Fibroblast of skin of left biceps (primary cell): ENCODE results near the gene FAM78A.

Experiments used
- DNase-seq, 2 experiments: peaks; one replicate each; pipeline ENCODE4 v3.0.0-alpha.2; 2013; ENCODE audit warnings: low read depth in 2 of 2

The FAM78A gene, protein sequence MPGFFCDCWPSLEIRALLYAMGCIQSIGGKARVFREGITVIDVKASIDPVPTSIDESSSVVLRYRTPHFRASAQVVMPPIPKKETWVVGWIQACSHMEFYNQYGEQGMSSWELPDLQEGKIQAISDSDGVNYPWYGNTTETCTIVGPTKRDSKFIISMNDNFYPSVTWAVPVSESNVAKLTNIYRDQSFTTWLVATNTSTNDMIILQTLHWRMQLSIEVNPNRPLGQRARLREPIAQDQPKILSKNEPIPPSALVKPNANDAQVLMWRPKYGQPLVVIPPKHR

DNA sequence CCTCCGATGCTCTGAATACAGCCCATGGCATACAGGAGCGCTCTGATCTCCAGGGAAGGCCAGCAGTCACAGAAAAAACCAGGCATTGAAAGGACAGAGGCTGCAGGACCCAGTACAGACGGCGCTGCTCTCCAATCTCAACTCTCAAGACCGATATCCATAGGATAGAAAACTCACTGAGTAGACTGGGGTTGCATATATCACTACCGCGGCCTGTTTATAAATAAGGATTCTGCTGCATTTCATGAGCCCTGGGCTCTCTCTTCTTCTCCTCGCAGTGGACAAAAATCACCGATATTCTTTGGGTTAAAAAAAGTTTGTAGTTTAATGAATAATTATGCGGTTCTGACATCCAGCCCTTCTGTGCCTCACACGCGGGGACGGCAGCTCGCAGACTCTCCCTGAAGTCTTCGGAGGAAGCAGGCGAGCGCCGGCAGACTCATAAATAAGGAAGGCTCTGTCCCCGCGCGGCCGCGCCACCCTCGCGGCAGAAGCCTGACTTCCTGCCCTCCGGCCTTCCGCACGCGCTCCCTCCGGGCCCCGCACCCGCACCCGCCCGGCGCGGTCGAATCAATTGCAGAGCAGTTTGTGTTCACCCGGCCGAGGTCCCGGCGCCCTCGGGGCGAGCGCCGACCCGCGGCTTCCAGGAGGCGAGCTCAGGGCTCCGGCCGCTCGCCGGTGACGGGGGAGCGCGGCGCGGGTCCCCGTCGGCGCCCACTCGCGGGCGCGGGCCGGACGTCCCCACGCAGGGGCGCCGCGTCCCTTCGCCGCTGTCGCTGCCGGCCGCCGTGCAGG lies at the start of gene FAM78A:
Gene FAM78A, minus strand, starts transcription at position 417 of the 795 bp plus-strand sequence. Its CDS starts 331 bp downstream, at position 86.
- no peak for DNase-seq

DNA sequence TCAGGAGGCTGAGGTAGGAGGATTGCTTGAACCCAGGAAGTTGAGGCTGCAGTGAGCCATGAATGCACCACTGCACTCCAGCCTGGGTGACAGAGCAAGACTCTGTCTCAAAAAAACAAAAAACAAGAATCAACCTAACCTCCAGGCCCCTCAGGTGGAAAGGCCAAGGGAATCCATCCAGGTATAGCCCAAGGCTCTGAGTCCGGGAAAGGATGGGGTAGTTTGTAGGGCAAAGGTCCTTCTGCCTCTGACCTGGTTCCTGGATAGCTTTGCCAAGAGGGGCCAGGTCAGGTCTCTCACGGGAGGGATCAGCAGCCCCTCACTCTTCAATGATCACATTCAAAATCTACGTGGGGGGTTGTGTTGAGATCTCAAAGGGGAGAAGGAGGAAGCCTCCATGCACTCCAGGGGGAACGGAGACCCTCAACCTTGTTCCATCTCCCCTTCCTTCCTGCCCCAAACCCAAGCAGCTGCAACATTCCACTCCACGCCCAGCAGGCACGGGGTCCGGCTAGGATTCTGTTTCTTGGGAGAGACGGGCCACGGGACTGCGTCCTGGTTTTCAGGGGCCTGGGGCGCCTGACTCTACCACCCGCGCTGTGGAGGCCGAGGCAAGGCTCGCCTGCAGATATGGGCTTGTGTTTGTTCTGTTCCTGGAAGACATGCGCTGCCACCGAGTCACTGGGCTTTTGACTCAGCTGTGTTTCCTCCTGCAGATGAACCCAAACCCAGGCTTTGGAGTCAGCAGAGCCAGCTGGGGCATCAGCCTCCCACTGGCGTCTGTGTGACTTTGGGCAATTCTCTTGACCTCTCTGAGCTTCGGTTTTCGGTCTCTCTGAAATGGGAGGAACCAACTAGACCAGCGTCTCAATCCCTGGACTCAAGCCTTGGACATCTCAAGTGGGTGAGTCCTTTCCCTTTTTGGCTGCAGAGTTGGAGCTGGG lies 48.7 kb upstream of the FAM78A start:
- DNase-seq: no peak

DNA sequence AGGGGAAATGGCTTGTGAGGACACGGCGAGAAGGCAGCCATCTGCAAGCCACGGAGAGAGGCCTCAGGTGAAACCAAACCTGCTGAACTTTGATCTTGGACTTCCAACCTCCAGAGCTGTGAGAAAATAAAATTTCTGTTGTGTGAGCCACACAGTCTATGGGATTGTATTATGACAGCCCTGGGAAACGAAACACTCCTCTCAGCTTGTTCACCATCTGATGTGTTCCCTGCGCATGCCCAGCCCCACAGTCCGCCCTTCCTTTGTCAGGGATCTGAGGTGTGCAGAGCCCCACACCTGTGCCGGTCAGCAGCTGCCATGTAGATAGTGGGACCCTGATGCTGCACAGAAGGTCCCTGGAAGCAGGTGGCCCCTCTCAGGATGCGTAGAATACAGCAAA lies 47.3 kb upstream of the FAM78A start:
- DNase-seq: no peak

DNA sequence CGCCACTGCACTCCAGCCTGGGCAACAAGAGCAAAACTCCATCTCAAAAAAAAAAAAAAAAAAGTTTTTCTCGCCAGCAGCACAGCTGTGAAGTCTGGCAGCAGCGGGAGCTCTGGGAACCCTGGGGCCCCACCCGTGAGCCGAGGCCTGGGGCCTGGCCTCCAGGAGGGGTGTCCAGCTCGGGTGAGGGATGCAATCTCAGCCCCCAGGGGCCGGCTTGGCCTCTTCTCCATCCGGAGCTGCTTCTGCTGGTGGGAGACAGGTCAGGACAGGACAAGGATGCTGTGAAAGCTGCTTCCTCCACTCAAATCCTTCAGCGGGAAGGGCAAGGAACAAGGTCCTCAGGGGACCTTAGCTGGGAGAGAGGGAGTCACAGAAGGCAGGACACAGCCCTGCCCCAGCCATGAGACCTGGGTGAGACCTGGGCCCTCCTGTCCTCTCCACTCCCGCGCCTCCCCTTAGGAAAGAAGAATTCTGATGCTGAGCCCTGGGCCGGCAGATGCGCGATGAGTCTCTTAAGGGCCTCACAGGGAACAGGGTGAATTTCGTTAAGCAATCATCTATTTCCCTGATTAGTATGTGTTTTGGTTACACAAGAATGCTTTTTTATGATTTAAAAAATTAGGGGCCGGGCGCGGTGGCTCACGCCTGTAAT lies 43.8 kb upstream of the FAM78A start:
- no peak for DNase-seq

DNA sequence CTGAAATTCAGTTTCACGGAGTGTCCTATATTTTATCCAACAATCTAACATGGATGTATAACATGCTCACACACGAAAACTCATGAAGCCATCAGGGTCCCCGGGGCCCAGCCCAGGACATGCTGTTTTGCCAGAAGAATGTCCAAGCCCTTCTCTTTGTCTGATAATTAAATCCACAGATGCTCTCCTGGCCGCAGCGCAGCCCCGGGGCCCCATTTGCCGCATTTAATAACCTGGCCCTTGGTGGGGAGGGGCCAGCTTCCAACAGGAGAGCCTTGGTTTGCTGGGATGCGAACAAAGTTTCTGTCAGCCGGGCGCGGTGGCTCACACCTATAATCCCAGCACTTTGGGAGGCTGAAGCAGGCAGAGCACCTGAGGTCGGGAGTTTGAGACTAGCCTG lies 43.2 kb upstream of the FAM78A start:
- no peak for DNase-seq

DNA sequence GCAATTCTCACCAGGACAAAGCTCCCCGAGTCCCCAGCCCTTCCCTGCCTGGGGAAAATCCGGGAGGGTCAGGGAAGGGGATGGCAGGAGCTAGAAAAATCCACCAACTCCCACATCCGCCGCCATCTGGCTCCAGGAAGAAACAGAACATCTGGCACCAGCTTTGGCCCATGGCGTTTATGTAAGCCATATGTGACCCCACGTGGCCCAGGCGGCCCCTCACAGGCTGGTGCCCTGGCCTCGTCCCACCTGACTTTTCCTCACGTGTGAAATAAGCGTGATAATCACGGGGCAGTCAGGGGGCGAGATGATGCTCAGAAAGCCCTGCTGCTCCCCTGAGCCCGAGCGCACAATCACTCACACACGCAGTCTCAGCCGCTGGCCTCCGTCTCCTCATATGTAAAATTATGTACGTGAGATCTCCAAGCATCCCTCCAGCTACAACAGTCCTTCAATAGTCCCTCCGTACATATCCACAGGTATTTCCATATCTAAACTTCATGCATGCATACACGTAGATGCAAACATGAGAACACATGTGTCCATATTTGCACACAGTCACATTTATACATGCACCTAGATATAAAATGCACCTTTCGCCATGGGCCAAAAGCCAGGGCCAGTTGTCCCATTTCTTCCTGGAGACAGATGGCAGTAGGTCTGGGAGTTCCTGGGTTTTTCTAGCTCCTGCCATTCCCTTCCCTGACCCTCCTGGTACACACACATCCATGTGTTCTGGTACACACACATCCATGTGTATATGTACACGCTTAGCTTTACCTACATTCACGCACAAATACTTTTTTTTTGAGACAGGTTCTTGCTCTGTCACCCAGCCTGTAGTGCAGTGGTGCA lies 42.1 kb upstream of the FAM78A start:
- no peak for DNase-seq

DNA sequence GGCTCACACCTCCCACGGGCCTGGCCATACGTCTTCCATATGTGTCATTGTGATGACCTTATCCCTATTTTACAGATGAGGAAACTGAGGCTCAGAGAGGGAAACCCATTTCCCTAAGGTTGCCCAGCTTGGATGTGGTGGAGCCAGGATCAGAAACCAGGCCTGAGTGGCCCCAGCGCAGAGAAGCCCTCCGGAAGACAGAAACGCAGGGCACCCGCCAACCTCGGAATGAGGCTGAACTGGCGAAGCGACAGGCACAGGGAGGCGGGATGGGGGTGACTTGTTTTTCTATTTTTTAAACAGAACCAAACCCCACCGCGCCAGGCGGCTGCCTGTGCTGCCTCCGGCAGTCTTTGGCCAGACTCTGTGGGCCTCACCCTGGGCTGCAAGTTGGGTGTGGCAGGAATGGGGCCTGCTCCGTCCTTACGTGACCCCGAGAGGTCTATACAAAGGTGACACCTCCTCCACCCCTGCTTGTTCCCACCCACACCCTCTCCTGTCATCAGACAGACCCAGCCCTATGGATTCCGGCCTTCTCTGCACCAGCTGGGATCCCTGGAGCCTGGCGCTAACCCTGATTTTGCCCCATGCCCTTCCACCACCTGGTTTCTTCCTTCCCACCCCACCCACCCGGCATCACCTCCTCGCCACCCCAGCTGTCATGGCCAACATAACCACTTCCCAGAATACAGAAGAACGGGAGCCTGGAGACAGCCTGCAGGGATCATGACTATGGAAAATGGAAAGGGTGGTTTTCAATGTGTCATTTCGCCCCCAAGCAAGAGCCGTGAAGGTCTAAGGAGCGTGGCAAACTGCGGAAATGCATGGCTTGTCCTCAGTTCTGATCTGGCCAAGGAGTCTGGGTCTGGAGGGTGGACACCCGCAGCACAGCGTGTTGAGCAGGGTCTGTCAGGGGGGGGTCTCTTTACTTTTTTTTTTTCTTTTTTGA lies 36.8 kb upstream of the FAM78A start:
- no peak for DNase-seq

DNA sequence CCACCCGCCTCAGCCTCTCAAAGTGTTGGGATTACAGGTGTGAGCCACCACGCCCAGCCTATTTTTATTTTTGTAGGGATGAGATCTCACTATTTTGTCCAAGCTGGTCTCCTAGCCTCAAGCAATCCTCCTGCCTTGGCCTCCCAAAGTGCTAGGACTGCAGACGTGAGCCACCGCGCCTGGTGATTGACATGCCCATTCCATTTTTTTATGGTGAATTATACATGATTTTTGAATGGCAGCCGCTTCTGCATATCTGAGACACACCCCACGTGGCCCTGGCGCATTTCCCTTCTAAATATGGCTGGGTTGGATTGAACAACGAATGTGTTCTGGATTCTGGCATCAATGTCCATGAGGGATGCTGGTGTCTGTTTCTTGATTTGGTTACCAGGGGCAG lies 35.9 kb upstream of the FAM78A start:
- no peak for DNase-seq

DNA sequence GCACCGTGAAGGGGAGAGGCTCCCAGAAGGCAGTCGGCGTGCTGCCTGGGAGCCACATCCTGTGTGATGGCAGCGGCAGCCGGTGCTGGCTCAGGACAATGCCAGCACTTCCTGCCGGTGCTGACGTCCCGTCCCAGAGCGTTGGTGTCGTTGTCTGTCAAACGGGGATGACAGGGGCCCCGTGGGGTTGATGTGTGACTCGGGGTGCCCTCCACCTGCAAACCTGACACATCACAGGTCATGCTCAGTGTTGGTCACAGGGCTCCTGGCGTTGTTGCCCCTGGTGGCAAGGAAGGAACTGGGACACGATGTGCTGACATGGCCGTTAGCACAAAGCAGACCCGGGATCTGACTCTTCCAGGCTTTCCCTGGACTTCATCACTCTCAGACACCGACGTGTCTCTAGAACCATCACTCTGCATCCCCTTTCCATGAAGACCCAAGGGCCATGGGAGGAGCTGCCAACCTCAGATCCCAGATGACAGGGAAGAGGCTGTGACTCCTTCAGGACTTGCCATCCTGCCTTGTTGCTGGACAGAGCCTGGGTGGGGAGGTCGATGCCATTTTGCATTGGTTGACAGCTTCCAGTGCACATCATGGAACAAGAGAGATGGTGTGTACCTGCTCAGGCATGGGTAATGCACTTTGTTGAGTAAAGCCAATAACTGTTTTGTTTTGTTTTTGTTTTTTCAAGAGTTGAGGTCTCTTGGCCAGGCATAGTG lies 34.7 kb upstream of the FAM78A start:
- DNase-seq: no peak

DNA sequence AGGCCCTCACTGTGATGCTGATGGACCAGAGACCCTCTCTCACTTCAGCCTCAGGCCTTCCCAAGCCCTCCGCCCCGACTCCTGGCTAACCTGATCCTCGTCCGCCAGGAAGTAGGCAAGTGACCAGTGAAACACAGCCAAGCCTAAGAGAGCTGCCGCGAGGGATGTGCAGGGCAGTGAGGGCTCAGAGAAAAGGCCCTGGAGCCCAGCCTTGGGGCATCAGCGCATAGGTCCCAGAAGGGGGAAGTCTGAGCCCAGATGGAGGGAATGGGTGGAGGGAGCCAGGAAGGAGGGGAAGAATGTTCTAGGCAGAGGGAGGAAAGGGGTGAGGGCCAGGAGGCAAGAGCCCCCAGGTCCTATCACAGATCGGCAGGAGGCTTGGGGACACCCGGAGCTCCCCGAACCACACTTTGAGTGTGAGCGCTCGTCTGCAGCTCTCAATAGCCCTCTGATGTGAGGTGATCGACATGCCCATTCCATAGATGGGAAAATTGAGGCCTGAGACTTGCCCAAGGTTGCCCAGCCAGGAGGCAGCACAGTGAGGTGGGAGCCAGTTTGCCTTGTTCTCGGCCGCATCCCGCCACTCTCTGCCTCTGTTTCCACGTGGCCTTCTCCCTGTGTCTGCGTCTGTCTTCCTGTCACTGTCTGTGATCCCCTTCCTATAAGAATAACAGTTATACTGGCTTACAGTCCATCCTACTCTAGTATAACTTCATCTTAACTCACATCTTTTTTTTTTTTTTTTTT lies 33.4 kb upstream of the FAM78A start:
- DNase-seq: no peak

DNA sequence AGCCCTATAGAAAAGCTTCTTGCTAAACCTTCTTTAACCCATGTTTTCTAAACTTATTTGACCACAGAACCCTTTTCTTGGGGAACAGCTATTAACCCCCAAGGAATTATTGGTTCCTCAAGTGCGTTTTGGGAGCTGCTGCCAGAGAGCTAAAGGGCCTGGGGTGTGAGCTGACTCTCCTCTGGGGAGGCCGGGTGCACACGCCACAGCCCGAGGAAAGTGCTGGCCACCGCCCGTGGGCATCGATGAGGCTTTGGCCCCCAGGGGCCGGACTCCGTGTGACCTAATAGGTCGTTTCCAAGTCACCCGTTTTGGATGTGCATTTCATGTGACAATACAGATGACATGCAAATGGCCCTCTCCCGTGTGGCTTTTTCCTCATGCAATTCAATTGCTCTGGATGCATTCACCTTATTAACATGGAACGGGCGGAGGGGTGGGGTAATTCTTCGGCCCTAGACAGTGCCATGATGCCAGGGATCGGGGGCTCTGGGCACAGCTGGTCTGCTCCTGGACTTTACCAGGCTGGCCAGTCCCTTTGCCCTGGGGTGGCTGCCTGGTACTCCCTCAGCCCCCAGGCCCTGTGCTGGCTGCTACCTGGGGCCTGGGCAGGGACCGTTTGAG lies 32.7 kb upstream of the FAM78A start:
- no peak for DNase-seq

DNA sequence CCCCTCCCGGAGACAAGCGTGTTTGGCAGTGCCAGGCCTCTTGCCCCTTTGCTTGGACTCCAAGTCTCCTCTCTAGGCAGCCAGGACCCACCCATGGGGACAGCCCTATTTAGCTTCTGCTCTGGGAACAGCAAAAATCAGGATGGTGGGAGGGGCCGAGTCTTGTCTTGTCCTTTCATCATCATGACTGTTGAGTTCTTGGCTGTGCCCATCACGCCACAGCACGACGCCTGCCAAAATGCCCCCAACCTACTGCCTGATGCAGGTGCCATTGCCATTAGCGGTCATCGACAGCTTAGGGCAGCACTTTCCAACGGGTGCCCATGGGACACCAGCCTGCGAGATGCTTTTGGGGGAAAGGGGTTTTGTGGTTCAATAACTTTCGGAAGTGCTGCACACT lies 32.1 kb upstream of the FAM78A start:
- no peak for DNase-seq

DNA sequence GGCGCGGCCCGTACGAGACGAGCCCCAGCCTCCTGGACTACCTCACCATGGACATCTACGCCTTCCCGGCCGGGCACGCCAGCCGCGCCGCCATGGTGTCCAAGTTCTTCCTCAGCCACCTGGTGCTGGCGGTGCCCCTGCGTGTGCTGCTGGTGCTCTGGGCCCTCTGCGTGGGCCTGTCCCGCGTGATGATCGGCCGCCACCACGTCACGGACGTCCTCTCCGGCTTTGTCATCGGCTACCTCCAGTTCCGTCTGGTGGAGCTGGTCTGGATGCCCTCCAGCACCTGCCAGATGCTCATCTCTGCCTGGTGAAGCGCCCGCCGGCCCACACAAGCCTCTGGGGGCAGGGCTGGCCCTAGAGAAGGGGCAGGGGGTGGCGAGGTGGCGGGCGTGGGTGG lies 31.7 kb upstream of the FAM78A start:
- DNase-seq: no peak

DNA sequence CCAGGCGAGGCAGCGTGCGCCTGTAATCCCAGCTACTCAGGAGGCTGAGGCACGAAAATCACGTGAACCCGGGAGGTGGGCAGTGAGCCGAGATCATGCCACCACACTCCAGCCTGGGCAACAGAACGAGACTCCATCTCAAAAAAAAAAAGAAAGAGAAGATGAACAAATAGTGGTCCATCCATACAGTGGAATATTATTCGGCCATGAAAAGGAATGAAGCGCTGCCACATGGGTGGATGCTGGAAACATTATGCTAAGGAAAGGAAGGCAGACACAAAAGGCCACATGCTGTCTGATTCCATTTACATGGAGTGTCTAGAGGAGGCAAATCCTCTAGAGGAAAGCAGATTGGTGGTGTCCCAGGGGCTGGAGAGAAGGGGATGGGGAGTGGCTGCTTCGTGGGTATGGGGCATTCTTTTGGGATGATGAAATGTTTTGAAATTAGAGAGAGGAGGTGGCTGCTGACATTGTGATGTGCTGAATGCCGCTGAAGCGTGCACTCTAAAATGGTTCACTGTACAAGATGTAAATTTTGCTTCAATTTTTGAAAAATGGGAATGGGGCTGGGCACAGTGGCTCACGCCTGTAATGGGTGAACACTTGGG lies 30.2 kb upstream of the FAM78A start:
- no peak for DNase-seq

DNA sequence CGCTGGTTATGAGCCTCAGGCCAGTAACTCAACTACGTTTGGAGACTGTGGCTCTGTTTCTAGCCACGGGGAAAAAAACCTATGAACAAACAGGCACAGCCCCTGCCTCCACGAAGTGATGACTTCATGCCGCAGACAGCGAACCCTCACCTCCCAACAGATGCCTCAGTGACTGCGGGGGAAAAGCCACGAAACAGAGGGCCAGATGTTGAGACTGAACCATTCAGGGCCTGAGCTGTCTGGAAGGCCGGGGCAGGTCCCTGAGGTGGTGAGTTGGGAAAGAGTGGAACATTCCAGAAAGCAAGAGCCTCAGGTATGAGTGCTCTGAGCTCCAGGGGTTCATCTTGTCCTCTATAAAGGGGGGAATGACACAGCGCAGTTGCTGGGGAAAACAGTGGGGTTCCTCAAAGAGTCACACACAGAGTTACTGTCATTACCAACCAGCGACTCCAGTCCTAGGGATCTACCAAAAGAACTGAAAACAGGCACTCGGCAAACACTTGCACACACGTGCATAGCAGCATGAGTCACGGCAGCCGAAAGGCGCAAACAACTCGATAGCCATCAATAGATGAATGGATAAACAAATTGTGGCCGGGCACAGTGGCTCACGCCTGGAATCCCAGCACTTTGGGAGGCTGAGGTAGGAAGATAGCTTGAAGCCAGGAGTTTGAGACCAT lies 28.5 kb upstream of the FAM78A start:
- DNase-seq: peak in 1 of 2 experiments; percentile 24
